GM12892 (cell line): ENCODE measurements around the gene PHLDB2.

Experiments used
- DNase-seq: peaks from one replicate; pipeline ENCODE4 v3.0.0; 2011; ENCODE audit not compliant: insufficient read length
- FAIRE-seq: peaks from 2 replicates; lab custom pipeline; 2011; peaks lifted over from hg19 to GRCh38; lab: Jason Lieb, UNC
- POLR2A ChIP-seq: IDR thresholded peaks from 2 replicates; pipeline ENCODE4 v1.6.1; 2011; ENCODE audit warnings: low read depth, low read length, control low read depth
- POLR2AphosphoS5 ChIP-seq: IDR thresholded peaks from 2 replicates; pipeline ENCODE4 v1.6.1; 2011; ENCODE audit warnings: low read depth, low read length, control low read depth
- TAF1 ChIP-seq: IDR thresholded peaks from 2 replicates; pipeline ENCODE4 v1.6.1; 2011; ENCODE audit warnings: low read depth, mild to moderate bottlenecking, control low read depth, low read length, borderline replicate concordance

Gene PHLDB2

DNA sequence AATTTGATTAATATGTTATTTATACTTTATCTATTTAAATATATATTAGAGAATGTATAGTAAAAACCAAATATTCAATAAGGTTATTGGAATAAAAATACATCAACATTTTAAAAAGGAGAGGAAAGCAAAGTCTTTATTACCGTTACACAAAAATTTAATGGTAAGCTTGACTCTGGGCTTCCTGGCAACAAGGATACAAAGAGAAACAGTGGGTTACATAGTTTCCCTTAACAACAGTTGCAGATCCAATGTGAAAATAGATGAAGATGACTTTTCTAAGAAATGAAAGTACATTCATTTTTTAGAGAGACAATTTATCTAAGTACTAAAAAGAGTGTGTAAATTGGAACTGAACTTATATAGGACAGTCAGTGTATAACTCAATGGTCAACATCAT, 6.0 kb upstream of the PHLDB2 start:
- TF ChIP-seq POLR2AphosphoS5 (no peak), TAF1 (no peak), POLR2A (no peak)
- FAIRE-seq, result no peak
- no peak for DNase-seq

DNA sequence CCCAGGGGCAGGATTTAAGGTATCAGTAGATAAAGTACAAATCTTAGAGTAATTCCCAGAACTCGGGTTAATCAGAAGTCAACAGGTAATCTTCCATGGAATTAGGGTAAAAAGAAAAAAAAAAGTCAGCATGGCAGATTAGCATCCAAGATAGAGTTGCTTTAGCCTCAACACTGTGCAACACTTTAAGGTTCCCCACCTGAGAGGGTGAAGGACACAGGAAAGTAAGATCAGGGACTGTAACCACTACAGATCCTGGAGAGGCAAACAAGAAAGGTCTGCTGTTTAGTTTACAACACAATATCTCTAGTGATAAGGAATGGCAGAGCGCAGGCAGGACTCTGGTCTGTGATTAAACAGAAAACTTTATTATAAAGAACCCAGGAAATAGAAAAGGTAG, 4.1 kb upstream of the PHLDB2 start:
- DNase-seq, result no peak
- no peak for FAIRE-seq
- TF ChIP-seq POLR2AphosphoS5 (no peak), TAF1 (no peak), POLR2A (no peak)

DNA sequence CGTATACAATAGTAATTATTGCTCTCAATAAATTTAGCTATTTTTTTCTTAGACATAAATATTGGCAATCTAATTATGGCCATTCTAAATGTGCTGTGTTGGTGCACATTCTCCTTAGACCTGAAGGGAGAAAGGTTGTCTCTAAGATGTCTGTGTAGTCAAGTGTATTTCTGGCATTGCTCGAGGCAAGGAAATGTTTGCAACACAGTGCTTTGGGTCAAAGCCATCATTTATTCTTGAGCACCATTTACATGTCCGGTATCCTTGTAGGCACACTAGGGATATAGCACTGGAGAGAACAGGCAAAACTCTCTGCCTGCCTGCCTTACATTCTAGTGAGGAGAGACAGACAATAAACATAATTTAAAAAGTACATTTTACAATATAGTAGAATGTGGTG, 2.6 kb upstream of the PHLDB2 start:
- FAIRE-seq, result no peak
- no peak for DNase-seq
- TF ChIP-seq POLR2A (no peak), POLR2AphosphoS5 (no peak), TAF1 (no peak)

DNA sequence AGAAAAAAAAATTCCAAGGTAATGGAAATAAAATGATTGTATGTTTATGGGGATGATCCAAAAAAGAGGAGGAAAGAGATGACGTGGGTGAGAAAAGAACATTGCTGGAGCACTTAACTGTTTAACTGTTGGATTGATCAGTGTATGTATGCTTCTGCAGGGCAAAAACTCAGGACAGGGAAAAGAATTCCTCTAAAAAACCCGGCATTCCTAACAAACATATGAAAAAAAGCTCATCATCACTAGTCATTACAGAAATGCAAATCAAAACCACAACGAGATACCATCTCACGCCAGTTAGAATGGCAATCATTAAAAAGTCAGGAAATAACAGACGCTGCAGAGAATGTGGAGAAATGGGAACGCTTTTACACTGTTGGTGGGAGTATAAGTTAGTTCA, 1.6 kb upstream of the PHLDB2 start:
- TF ChIP-seq POLR2AphosphoS5, result no peak
- TF ChIP-seq TAF1, result no peak
- TF ChIP-seq POLR2A, result no peak
- DNase-seq (no peak), FAIRE-seq (no peak)

DNA sequence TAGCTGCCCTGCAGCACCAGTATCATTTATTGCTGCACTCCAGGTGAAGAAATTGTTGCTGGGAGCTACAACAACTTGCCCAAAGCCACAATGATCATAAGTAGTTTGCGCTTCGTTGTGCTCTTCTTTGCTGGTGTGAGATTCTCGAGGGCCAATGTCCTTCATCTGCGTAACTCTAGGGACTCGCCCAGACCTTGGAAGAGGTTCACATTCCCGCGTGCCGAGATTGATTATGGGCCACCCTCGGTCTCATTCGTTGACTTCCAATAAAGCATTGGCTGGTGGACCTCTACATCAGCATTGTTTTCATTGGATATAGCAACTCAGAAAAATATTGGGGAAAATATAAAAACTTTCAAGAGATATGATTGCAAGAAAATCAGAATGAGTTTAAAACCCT, 423 bp upstream of the PHLDB2 start:
- DNase-seq (no peak), FAIRE-seq (no peak)
- no peak for TF ChIP-seq TAF1
- no peak for TF ChIP-seq POLR2A
- TF ChIP-seq POLR2AphosphoS5, result no peak

DNA sequence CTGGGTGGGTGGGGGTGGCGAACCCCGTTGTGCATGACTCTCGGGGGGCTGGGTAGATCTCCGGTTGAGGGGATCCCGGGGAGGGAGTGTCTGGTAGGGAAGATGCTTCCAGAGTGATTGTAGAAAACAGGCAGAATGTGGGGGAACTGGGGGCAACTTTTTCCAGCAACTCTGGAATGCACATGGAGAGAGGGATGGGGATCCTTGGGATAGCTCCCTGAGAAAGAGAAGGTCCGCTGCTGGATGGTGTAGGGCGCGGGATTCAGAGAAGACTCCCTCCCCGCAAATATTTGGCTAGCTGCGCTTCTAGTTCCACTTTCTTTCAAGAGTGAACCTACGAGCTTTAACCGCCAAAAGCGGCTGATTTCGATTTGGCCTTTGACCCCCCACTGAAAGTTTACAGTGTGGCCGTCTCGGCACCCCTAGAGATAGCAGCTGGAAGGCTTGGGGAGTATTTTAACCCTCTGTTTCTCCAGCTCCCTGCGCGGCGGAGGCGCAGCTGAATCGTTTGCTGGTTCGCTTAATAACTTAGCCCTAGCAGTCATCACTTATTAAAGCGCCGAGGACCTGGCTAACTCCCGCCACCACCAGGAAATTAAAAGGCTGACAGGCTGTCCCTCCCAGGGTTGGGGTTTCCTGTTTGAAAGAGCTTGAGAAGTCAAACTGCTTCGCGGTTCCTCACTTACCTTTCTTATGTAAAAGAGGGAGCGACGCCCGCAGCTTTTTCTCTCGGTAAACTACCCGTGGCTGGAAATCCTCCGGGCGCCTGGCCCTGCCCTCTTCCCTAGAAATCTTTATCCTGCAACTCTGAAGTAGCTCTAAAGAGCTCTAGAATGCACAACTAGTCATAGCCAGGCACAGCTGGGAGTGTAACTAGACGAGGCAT, 1.2 kb downstream of the PHLDB2 start:
- TF ChIP-seq POLR2A, result no peak
- no peak for TF ChIP-seq TAF1
- TF ChIP-seq POLR2AphosphoS5, result no peak

DNA sequence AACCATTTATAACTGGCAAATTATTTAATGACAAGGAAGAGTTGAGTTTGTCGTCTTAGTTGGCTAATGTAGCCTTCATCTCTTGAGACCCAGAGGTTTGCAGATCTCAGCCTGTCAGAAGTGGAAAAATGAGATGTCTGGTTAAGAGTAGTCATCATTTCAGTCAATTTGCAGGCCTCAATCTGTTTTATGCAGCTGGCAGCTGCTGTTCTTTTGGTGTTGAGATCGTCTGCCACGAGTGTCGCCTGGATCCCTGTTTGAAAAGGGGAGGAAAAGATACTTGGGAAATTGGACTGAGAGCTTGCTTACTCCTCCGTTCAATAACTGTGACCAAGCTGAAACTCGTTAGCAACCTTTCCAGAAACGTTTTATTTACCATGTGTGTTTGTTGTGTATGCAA, 2.3 kb downstream of the PHLDB2 start:
- DNase-seq (no peak), FAIRE-seq (no peak)
- TF ChIP-seq TAF1 (no peak), POLR2A (no peak), POLR2AphosphoS5 (no peak)

More for the DNA sequence above, 1.2 kb downstream of the PHLDB2 start:
- FAIRE-seq, result no peak
- DNase-seq, result peak; percentile 36

DNA sequence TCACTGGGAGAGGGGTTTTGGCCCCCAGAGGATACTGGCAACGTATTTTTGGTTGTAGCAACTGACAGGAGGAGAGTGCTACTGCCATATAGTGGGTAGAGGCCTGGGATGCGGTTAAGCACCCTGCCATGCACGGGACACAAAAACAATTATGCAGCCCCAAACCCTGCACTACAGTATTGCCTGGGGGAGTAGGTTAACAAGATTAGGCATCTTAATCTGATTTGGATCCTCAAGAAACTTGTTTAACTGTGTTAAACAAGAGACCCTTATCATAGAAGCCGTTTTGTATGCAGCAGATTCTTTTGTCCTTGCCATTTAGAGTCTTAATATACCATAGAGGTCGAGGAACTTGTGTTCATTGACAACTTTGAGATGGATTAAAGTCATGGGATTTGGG, 3.4 kb downstream of the PHLDB2 start:
- FAIRE-seq (no peak), DNase-seq (no peak)
- TF ChIP-seq POLR2A (no peak), TAF1 (no peak), POLR2AphosphoS5 (no peak)

DNA sequence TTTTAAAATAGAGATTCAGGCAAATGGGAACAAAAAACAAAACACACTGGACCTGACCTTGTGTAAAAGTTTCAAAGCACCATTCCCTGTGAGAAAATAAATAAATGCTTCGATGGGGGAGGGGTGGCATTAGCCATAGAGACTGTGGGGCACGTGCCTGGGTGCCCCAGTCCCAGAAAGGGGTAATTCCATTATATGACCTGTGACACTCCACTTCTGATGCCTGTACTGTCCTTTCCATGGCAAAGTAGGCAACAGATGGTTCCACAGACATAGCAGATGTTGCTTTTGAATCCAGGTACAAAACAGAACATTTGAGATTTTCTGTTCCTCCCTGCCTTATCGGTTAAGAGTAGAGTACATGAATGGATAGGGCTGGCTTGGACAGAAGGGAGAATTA, 3.9 kb downstream of the PHLDB2 start:
- FAIRE-seq (no peak), DNase-seq (no peak)
- TF ChIP-seq POLR2AphosphoS5 (no peak), TAF1 (no peak), POLR2A (no peak)

DNA sequence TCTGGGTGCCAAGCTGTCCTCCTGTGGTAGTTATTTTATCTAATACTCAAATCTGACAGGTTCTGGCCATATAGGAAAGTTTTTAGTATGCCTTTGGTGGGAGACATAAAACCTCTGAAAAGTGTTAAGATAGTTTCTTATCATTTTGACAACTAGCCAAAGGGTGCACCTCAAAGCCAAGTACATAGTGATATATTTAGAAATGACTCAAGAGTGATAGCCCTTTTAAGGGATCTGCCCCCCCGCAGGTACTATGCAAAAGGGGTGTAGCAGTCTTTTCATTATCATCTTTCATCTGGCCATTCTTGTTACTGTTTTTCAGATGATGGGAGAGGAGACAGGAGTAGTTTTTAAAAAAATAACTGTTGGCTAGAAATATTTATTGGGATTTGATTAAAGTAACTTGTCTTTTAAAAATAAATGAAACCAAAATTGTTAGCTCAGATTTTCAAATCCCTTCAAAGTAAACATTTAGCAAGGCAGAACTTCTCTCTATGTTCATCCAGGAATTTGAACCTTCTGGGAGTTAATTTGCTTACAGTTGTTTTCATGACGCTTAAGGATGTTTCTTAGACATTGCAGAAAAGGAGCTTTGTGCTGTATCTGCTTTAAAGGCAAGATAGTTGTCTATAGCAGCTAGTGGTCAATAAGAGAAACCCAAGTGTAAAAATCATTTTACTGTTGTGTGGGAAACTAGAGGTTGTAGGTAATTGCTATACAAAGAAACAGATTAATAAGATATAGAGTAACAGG, 5.1 kb downstream of the PHLDB2 start:
- FAIRE-seq, result no peak
- TF ChIP-seq POLR2AphosphoS5, result no peak
- no peak for TF ChIP-seq POLR2A
- TF ChIP-seq TAF1, result no peak
- no peak for DNase-seq

DNA sequence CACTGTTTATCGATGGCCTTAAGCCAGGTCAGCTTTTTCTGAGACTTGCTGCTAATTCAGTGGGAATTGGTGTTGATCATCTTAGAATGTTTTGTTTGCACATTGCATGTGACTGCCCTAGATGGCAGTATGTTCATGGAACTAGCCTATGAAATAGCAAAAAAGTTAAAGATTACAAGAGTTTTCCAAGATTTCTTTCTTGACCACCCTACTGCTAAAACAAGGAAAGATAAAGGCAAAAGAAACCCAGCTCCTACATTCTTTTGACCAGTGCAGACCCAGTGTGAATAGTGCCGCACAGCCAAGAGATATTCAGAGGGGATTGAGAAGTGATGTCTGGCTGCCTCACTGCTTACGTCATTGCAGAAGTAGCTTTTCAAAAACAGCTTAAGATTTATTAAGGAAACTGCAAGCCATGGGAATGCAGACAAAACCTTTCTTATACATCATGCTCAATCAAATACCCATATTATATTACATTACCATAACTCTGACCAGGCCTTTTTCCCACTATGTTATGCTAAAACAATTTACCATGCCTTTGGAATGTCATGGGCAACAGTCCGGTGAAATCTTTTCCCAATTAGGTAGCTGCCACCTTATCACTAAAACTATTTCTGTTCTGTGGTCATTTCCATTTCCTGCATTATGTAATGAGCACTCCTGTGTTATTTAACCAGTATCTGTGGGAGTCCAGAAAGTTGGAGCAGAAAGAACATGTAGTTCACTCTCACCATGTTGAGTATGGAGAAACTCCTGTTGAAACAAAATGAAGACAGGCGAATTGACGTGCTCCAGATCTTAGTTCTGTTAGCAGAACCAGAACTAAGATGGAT, 6.0 kb downstream of the PHLDB2 start:
- DNase-seq (no peak), FAIRE-seq (no peak)
- TF ChIP-seq TAF1 (no peak), POLR2A (no peak), POLR2AphosphoS5 (no peak)
